HL-60 (cell line): Measurements from ENCODE around the gene DHTKD1. TPM values are rescaled to one million over a fixed set of nuclear protein-coding genes. Genes with fewer than 3 reads are reported as not detected.
"Not testable (repeated sequence)": the region's sequence is repeated elsewhere in the genome, so short reads cannot be mapped to it uniquely, and the experiment has no call there.

Experiments
- DNase-seq, 2 experiments: peaks; one replicate each; pipeline ENCODE4 v3.0.0-alpha.2; 2010 to 2020; ENCODE audit warnings: low read depth in 1 of 2, low spot score in 1 of 2
- H3K27ac ChIP-seq: fragments of 250-450 bp; sonication (Bioruptor Pico); replicated peaks from 2 replicates; pipeline ENCODE4 v1.5.1; 2020; ENCODE audit warnings: mild to moderate bottlenecking, moderate library complexity
- H3K27me3 ChIP-seq: fragments of 250-450 bp; sonication (Bioruptor Pico); 2 replicates; pipeline ENCODE4 v1.5.1; 2021; ENCODE audit warnings: mild to moderate bottlenecking, moderate library complexity; ENCODE audit not compliant: insufficient read depth, poor library complexity, severe bottlenecking
- H3K4me3 ChIP-seq: replicated peaks from 2 replicates; pipeline ENCODE4 v1.5.1; 2011; ENCODE audit warnings: mild to moderate bottlenecking, control low read depth, low read length; ENCODE audit not compliant: insufficient read depth
- GABPA ChIP-seq: IDR thresholded peaks from 2 replicates; pipeline ENCODE4 v1.6.1; 2012; ENCODE audit warnings: low read depth
- POLR2AphosphoS5 ChIP-seq: IDR thresholded peaks from 2 replicates; pipeline ENCODE4 v1.6.1; 2012; ENCODE audit warnings: low read depth
- REST ChIP-seq: IDR thresholded peaks from 2 replicates; pipeline ENCODE4 v1.6.1; 2012; ENCODE audit warnings: low read depth; ENCODE audit not compliant: insufficient replicate concordance
- SPI1 ChIP-seq: IDR thresholded peaks from 2 replicates; pipeline ENCODE4 v1.6.1; 2012; ENCODE audit warnings: low read depth, mild to moderate bottlenecking, borderline replicate concordance
- microRNA-seq: library from miRNA; unstranded; fragments of <30 nt; microRNA quantifications from one replicate; pipeline ENCODE4, GENCODE V29; 2018
- TF ChIP-seq, protein P1 (sequence below): IDR thresholded peaks from one replicate; pipeline ENCODE4 v1.5.1; 2011; ENCODE audit warnings: low read length, control low read depth, inconsistent platforms; ENCODE audit not compliant: insufficient read depth

The DHTKD1 gene

GRCh38 chr10:12165999-12166775, 97.4 kb downstream of the DHTKD1 start:
- no peaks in the 10 kb centered on the region for H3K27me3 ChIP-seq
- no peak overlapping the region for H3K27ac ChIP-seq
- no peak for DNase-seq
- H3K4me3 ChIP-seq: no peak overlapping the region
- TF ChIP-seq, protein P1, sequence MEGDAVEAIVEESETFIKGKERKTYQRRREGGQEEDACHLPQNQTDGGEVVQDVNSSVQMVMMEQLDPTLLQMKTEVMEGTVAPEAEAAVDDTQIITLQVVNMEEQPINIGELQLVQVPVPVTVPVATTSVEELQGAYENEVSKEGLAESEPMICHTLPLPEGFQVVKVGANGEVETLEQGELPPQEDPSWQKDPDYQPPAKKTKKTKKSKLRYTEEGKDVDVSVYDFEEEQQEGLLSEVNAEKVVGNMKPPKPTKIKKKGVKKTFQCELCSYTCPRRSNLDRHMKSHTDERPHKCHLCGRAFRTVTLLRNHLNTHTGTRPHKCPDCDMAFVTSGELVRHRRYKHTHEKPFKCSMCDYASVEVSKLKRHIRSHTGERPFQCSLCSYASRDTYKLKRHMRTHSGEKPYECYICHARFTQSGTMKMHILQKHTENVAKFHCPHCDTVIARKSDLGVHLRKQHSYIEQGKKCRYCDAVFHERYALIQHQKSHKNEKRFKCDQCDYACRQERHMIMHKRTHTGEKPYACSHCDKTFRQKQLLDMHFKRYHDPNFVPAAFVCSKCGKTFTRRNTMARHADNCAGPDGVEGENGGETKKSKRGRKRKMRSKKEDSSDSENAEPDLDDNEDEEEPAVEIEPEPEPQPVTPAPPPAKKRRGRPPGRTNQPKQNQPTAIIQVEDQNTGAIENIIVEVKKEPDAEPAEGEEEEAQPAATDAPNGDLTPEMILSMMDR: no peak
- no peak for TF ChIP-seq POLR2AphosphoS5
- no peak for TF ChIP-seq SPI1
- TF ChIP-seq GABPA: no peak
- no peak for TF ChIP-seq REST

DNA sequence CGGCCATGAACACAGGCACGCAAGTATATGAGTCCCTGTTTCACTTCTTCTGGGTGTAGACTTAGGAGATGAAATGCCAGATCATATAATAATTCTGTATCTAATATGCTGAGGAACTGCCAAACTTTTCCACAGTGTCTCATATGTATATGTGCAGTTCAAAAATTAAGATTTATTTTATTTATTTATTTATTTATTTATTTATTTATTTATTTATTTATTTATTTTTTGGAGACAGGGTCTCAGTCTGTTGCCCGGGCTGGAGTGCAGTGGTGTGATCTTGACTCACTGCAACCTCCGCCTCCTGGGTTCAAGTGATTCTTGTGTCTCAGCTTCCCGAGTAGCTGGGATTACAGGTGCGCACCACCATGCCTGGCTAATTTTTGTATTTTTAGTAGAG, 102.8 kb downstream of the DHTKD1 start:
- not testable (repeated sequence) for DNase-seq, H3K4me3 ChIP-seq

More for the DNA sequence above, 102.8 kb downstream of the DHTKD1 start:
- H3K27me3 ChIP-seq, H3K27ac ChIP-seq: not testable (repeated sequence)

Small RNA genes within 50 kb of the gene (microRNA-seq; reads per million reads assigned to microRNA genes)
- gene MIR548AK: not detected
